H9 (cell line): ENCODE measurements around the gene CYP2S1. TPM values are rescaled to one million over a fixed set of nuclear protein-coding genes. Genes with fewer than 3 reads are reported as not detected.
A peak's percentile ranks its signal among the peaks of the same experiment; 100 is the strongest.

Source experiments
- DNase-seq: peaks from one replicate; pipeline ENCODE4 v3.0.0-alpha.2; 2017
- H2AFZ ChIP-seq: one replicate; pipeline ENCODE4 v1.6.1; 2013; ENCODE audit warnings: mild to moderate bottlenecking, low read length, control low read depth, moderate library complexity
- H2AK5ac ChIP-seq: 2 replicates; pipeline ENCODE4 v1.6.1; 2013; ENCODE audit warnings: low read length, control low read depth, mixed read lengths; ENCODE audit not compliant: insufficient read length
- H2BK120ac ChIP-seq: one replicate; pipeline ENCODE4 v1.6.1; 2013; ENCODE audit warnings: low read depth, mild to moderate bottlenecking, low read length, control low read depth, inconsistent platforms; ENCODE audit not compliant: poor library complexity, severe bottlenecking
- H2BK12ac ChIP-seq: 2 replicates; pipeline ENCODE4 v1.6.1; 2013; ENCODE audit warnings: low read length, control low read depth, mixed read lengths, low read depth; ENCODE audit not compliant: insufficient read length
- H2BK15ac ChIP-seq: 2 replicates; pipeline ENCODE4 v1.6.1; 2013; ENCODE audit warnings: low read depth, low read length, control low read depth
- H2BK20ac ChIP-seq: one replicate; pipeline ENCODE4 v1.6.1; 2013; ENCODE audit warnings: low read depth, mild to moderate bottlenecking, low read length, control low read depth, inconsistent platforms; ENCODE audit not compliant: poor library complexity, severe bottlenecking
- H2BK5ac ChIP-seq: 2 replicates; pipeline ENCODE4 v1.6.1; 2013; ENCODE audit warnings: low read length, control low read depth, mixed read lengths; ENCODE audit not compliant: insufficient read length
- H3K14ac ChIP-seq: 2 replicates; pipeline ENCODE4 v1.6.1; 2013; ENCODE audit warnings: low read length, control low read depth; ENCODE audit not compliant: insufficient read depth
- H3K18ac ChIP-seq: 2 replicates; pipeline ENCODE4 v1.6.1; 2013; ENCODE audit warnings: low read depth, mild to moderate bottlenecking, mixed read lengths, low read length, control low read depth; ENCODE audit not compliant: insufficient read length
- H3K23ac ChIP-seq: 2 replicates; pipeline ENCODE4 v1.6.1; 2013; ENCODE audit warnings: low read length, control low read depth, mixed read lengths, low read depth; ENCODE audit not compliant: insufficient read length
- H3K23me2 ChIP-seq: 2 replicates; pipeline ENCODE4 v1.6.1; 2013; ENCODE audit warnings: low read depth, mild to moderate bottlenecking, mixed read lengths, low read length, control low read depth; ENCODE audit not compliant: insufficient read length, poor library complexity, severe bottlenecking
- H3K27ac ChIP-seq: 2 replicates; pipeline ENCODE4 v1.5.1; 2013; ENCODE audit warnings: low read length, control low read depth, mixed read lengths, low read depth; ENCODE audit not compliant: insufficient read length
- H3K27me3 ChIP-seq: 2 replicates; pipeline ENCODE4 v1.6.1; 2013; ENCODE audit warnings: low read length, control low read depth, inconsistent platforms; ENCODE audit not compliant: insufficient read depth
- H3K4ac ChIP-seq: 2 replicates; pipeline ENCODE4 v1.6.1; 2013; ENCODE audit warnings: low read depth, mild to moderate bottlenecking, control low read depth, inconsistent platforms, low read length, moderate library complexity
- H3K4me1 ChIP-seq: 2 replicates; pipeline ENCODE4 v1.6.1; 2013; ENCODE audit warnings: low read length, control low read depth, inconsistent platforms; ENCODE audit not compliant: insufficient read depth
- H3K4me2 ChIP-seq: 2 replicates; pipeline ENCODE4 v1.6.1; 2013; ENCODE audit warnings: low read length, control low read depth, mixed read lengths; ENCODE audit not compliant: insufficient read length, insufficient read depth
- H3K56ac ChIP-seq: 2 replicates; pipeline ENCODE4 v1.6.1; 2013; ENCODE audit warnings: low read depth, mild to moderate bottlenecking, mixed read lengths, low read length, control low read depth; ENCODE audit not compliant: insufficient read length
- H3K79me1 ChIP-seq: 2 replicates; pipeline ENCODE4 v1.6.1; 2013; ENCODE audit warnings: low read depth, mild to moderate bottlenecking, moderate library complexity, low read length, control low read depth, inconsistent platforms; ENCODE audit not compliant: insufficient read depth, poor library complexity, severe bottlenecking
- H3K79me2 ChIP-seq: 2 replicates; pipeline ENCODE4 v1.6.1; 2013; ENCODE audit warnings: low read length, control low read depth, inconsistent platforms; ENCODE audit not compliant: insufficient read depth
- H3K9ac ChIP-seq: 2 replicates; pipeline ENCODE4 v1.6.1; 2013; ENCODE audit warnings: low read length, control low read depth, mixed read lengths; ENCODE audit not compliant: insufficient read length; ENCODE audit errors: extremely low read depth
- H3K9me3 ChIP-seq: one replicate; pipeline ENCODE4 v1.6.1; 2013; ENCODE audit warnings: low read depth, low read length, inconsistent platforms; ENCODE audit not compliant: control insufficient read depth
- H3T11ph ChIP-seq: one replicate; pipeline ENCODE4 v1.6.1; 2013; ENCODE audit warnings: mild to moderate bottlenecking, low read length, control low read depth, inconsistent platforms
- H4K20me1 ChIP-seq: one replicate; pipeline ENCODE4 v1.6.1; 2013; ENCODE audit not compliant: control insufficient read depth, insufficient read length, insufficient read depth
- H4K5ac ChIP-seq: 2 replicates; pipeline ENCODE4 v1.6.1; 2013; ENCODE audit warnings: low read depth, mild to moderate bottlenecking, mixed read lengths, low read length, control low read depth; ENCODE audit not compliant: insufficient read length
- H4K8ac ChIP-seq: replicated peaks from 2 replicates; pipeline ENCODE4 v1.6.1; 2013; ENCODE audit warnings: low read length, control low read depth, mixed read lengths, low read depth; ENCODE audit not compliant: insufficient read length
- H4K91ac ChIP-seq: 2 replicates; pipeline ENCODE4 v1.6.1; 2013; ENCODE audit warnings: low read depth, mild to moderate bottlenecking, moderate library complexity, mixed read lengths, low read length, control low read depth; ENCODE audit not compliant: insufficient read length
- H3K27ac Mint-ChIP-seq, 3 experiments: 2 replicates in 2 of 3; 3 replicates in 1 of 3; pipeline ENCODE4 v1.8.0; 2020 to 2021; ENCODE audit warnings: mixed read lengths in 3 of 3, mild to moderate bottlenecking in 1 of 3, moderate library complexity in 1 of 3
- H3K27me3 Mint-ChIP-seq: 2 replicates; pipeline ENCODE4 v1.8.0; 2021; ENCODE audit warnings: low read depth, mild to moderate bottlenecking, moderate library complexity, mixed read lengths
- H3K36me3 Mint-ChIP-seq, 3 experiments: 2 replicates in 2 of 3; 3 replicates in 1 of 3; pipeline ENCODE4 v1.8.0; 2020 to 2021; ENCODE audit warnings: low read depth in 3 of 3, mixed read lengths in 3 of 3; ENCODE audit not compliant: insufficient read depth in 1 of 3
- H3K4me1 Mint-ChIP-seq, 2 experiments: 2 replicates each; pipeline ENCODE4 v1.8.0; 2020; ENCODE audit warnings: mixed read lengths in 2 of 2
- H3K4me3 Mint-ChIP-seq, 2 experiments: 2 replicates in 1 of 2; 3 replicates in 1 of 2; pipeline ENCODE4 v1.8.0; 2020 to 2021; ENCODE audit warnings: mild to moderate bottlenecking in 2 of 2, mixed read lengths in 2 of 2, moderate library complexity in 1 of 2
- H3K9me3 Mint-ChIP-seq, 2 experiments: 2 replicates in 1 of 2; 3 replicates in 1 of 2; pipeline ENCODE4 v1.8.0; 2020; ENCODE audit warnings: mild to moderate bottlenecking in 2 of 2, mixed read lengths in 2 of 2, moderate library complexity in 1 of 2
- CTCF ChIP-seq: fragments of 200-600 bp; sonication (generic); conservative IDR thresholded peaks from 3 replicates; pipeline ENCODE4 v1.8.0; 2021; ENCODE audit warnings: antibody characterized with exemption, mild to moderate bottlenecking
- WGBS: extraction: QIAGEN DNeasy Blood & Tissue Kit; methylation state at CpG from one replicate; pipeline ENCODE4 v1.1.7; 2013; ENCODE audit warnings: missing lambda C conversion rate, low lambda C conversion rate, mixed read lengths; ENCODE audit not compliant: insufficient read length; ENCODE audit errors: extremely low coverage; 5-methylcytosine and 5-hydroxymethylcytosine counted together
- total RNA-seq: library from RNA; stranded (reverse); gene quantifications from 2 replicates; pipeline ENCODE4 v1.2.1, GENCODE V29; 2021

The CYP2S1 gene
- total RNA-seq, 1 experiment from 2014 or later = 159 TPM

GRCh38 chr19:41174297-41174928, 18.6 kb upstream of the CYP2S1 start:
- Histone ChIP-seq H3K9ac (no peak overlapping the region), H4K20me1 (no peaks in the 10 kb centered on the region), H3K14ac (no peak overlapping the region), H2BK5ac (no peak overlapping the region), H2BK20ac (no peak overlapping the region), H3K27ac (no peak overlapping the region), H3K79me1 (no peaks in the 10 kb centered on the region), H4K8ac (no peak overlapping the region), H3K56ac (no peak overlapping the region), H3K4ac (no peak overlapping the region), H3T11ph (no peak overlapping the region), H2AK5ac (no peak overlapping the region), H2AFZ (no peak overlapping the region), H3K9me3 (no peaks in the 10 kb centered on the region), H4K91ac (no peak overlapping the region), H3K79me2 (no peaks in the 10 kb centered on the region), H3K4me2 (no peak overlapping the region), H4K5ac (no peak overlapping the region), H2BK120ac (no peak overlapping the region), H3K18ac (no peak overlapping the region), H3K27me3 (no peaks in the 10 kb centered on the region), H3K23me2 (peaks cover 3% of the 10 kb centered on the region), H2BK15ac (no peak overlapping the region), H3K4me1 (peaks cover 5% of the 10 kb centered on the region; the same call in 1 of the 2 replicates), H3K23ac (no peak overlapping the region), H2BK12ac (no peak overlapping the region)
- Mint-ChIP-seq H3K27ac (peak overlapping the region in 1 of 3 experiments; percentile 83; a peak in 2 of 7 replicates), H3K27me3 (no peaks in the 10 kb centered on the region), H3K4me3 (peak overlapping the region in 1 of 2 experiments; percentile 4; a peak in 1 of 5 replicates), H3K36me3 (peaks cover 2 to 3% (median 2%) of the 10 kb centered on the region in 3 experiments; a peak in 4 of 7 replicates), H3K9me3 (peaks cover 6 to 7% of the 10 kb centered on the region in 2 experiments; a peak in 4 of 5 replicates), H3K4me1 (peaks cover 29% of the 10 kb centered on the region in 2 experiments)
- TF ChIP-seq CTCF = no peak
- WGBS = no CpG with 5 or more reads among the region's 15 CpGs
- DNase-seq = no peak
